GM23248 (cell line): ENCODE results near the gene P2RX5. TPM values are rescaled to one million over a fixed set of nuclear protein-coding genes. Genes with fewer than 3 reads are reported as not detected.

ENCODE experiments used
- DNase-seq: peaks from one replicate; pipeline ENCODE4 v3.0.0-alpha.2; 2015
- H2AFZ ChIP-seq: fragments of 200-600 bp; sonication (generic); 2 replicates; pipeline ENCODE4 v1.6.1; 2016; ENCODE audit warnings: antibody characterized with exemption
- H3F3A ChIP-seq: fragments of 200-600 bp; sonication (generic); 2 replicates; pipeline ENCODE4 v1.6.1; 2016; ENCODE audit warnings: mild to moderate bottlenecking, antibody characterized with exemption, mixed run types; ENCODE audit not compliant: insufficient read depth
- H3K27ac ChIP-seq: fragments of 200-600 bp; sonication (generic); 2 replicates; pipeline ENCODE4 v1.5.1; 2016; ENCODE audit warnings: mild to moderate bottlenecking
- H3K27me3 ChIP-seq: fragments of 200-600 bp; sonication (generic); replicated peaks from 2 replicates; pipeline ENCODE4 v1.6.1; 2016; ENCODE audit warnings: mild to moderate bottlenecking; ENCODE audit not compliant: insufficient read depth
- H3K36me3 ChIP-seq: fragments of 200-600 bp; sonication (generic); 2 replicates; pipeline ENCODE4 v1.6.1; 2016; ENCODE audit warnings: low read depth, mild to moderate bottlenecking
- H3K4me1 ChIP-seq: fragments of 200-600 bp; sonication (generic); 2 replicates; pipeline ENCODE4 v1.6.1; 2016; ENCODE audit warnings: mild to moderate bottlenecking; ENCODE audit not compliant: insufficient read depth
- H3K4me2 ChIP-seq: fragments of 200-600 bp; sonication (generic); one replicate; pipeline ENCODE4 v1.6.1; 2016; ENCODE audit warnings: mild to moderate bottlenecking; ENCODE audit not compliant: unreplicated experiment
- H3K4me3 ChIP-seq: fragments of 200-600 bp; sonication (generic); 2 replicates; pipeline ENCODE4 v1.5.1; 2016; ENCODE audit warnings: mild to moderate bottlenecking
- H3K79me2 ChIP-seq: fragments of 200-600 bp; sonication (generic); 2 replicates; pipeline ENCODE4 v1.6.1; 2016; ENCODE audit warnings: mild to moderate bottlenecking; ENCODE audit not compliant: insufficient read depth
- H3K9ac ChIP-seq: fragments of 200-600 bp; sonication (generic); 2 replicates; pipeline ENCODE4 v1.6.1; 2016; ENCODE audit warnings: mild to moderate bottlenecking
- H3K9me2 ChIP-seq: fragments of 200-600 bp; sonication (generic); 2 replicates; pipeline ENCODE4 v1.6.1; 2016; ENCODE audit warnings: mixed run types, mild to moderate bottlenecking, moderate library complexity; ENCODE audit not compliant: insufficient read depth
- H3K9me3 ChIP-seq: fragments of 200-600 bp; sonication (generic); one replicate; pipeline ENCODE4 v1.6.1; 2017; ENCODE audit warnings: low read depth
- H4K20me1 ChIP-seq: fragments of 200-600 bp; sonication (generic); 2 replicates; pipeline ENCODE4 v1.6.0; 2016; ENCODE audit not compliant: insufficient read depth
- EZH2 ChIP-seq: fragments of 200-600 bp; sonication (generic); IDR thresholded peaks from 2 replicates; pipeline ENCODE4 v1.6.1; 2018; ENCODE audit warnings: antibody characterized with exemption, mild to moderate bottlenecking; ENCODE audit not compliant: insufficient read depth, poor library complexity, severe bottlenecking
- EZH2phosphoT487 ChIP-seq: fragments of 200-600 bp; sonication (generic); IDR thresholded peaks from 2 replicates; pipeline ENCODE4 v1.6.1; 2018; ENCODE audit warnings: antibody characterized with exemption, moderate library complexity, mild to moderate bottlenecking, low read depth; ENCODE audit not compliant: insufficient read depth
- WGBS, 2 experiments: methylation state at CpG; one replicate each; pipeline ENCODE4 v1.1.6; 2015 to 2017; ENCODE audit warnings: low lambda C conversion rate in 2 of 2, low coverage in 1 of 2; ENCODE audit errors: missing lambda C conversion rate in 2 of 2; 5-methylcytosine and 5-hydroxymethylcytosine counted together
- in situ Hi-C: fragments of 300-500 bp; cut with MboI; formaldehyde crosslinking; loops from 2 replicates; pipeline ENCODE4 v1.15.0; 2020
- polyA plus RNA-seq: library from polyadenylated mRNA; unstranded; fragments of >200 nt; fragmentation: Nextera tagmentation; extraction: Ambion mirVana; gene quantifications from 2 replicates; pipeline ENCODE4 v1.2.1, GENCODE V29; 2016
- total RNA-seq: library from RNA; depleted of rRNA; stranded (reverse); fragments of >200 nt; shearing (Covaris generic); gene quantifications from 2 replicates; pipeline ENCODE4 v1.2.3, GENCODE V29; 2014

The P2RX5 gene
- total and polyA plus RNA-seq, 2 experiments from 2014 or later = 2.5 to 2.6 TPM

GRCh38 chr17:3683054-3683511 is 12.9 kb downstream of the P2RX5 start:
- H3K9me2 ChIP-seq = no peaks in the 10 kb centered on the region
- H3F3A ChIP-seq = no peaks in the 10 kb centered on the region
- in situ Hi-C loops = no loop called here
- no peaks in the 10 kb centered on the region for H3K9me3 ChIP-seq
- TF ChIP-seq EZH2phosphoT487 (no peak), EZH2 (no peak)
- H3K9ac ChIP-seq = no peak overlapping the region
- peaks cover 16% of the 10 kb centered on the region; the same call in 1 of the 2 replicates for H3K27me3 ChIP-seq
- peak; percentile 56 for DNase-seq
- no peaks in the 10 kb centered on the region for H3K36me3 ChIP-seq
- no peaks in the 10 kb centered on the region for H4K20me1 ChIP-seq
- no peak overlapping the region for H3K4me2 ChIP-seq
- no peak overlapping the region for H3K27ac ChIP-seq
- no peaks in the 10 kb centered on the region for H3K79me2 ChIP-seq
- H2AFZ ChIP-seq = no peak overlapping the region
- 20 to 26% methylated on average over 10 of the region's 10 CpGs for WGBS, 2 experiments
- H3K4me1 ChIP-seq = no peaks in the 10 kb centered on the region; the same call in 1 of the 2 replicates
- H3K4me3 ChIP-seq = no peak overlapping the region

- Histone ChIP-seq H3K79me2 (no peaks in the 10 kb centered on the region), H3K27me3 (peaks cover 16% of the 10 kb centered on the region; the same call in 1 of the 2 replicates), H4K20me1 (no peaks in the 10 kb centered on the region), H3K4me1 (no peaks in the 10 kb centered on the region; the same call in 1 of the 2 replicates), H3K9me3 (no peaks in the 10 kb centered on the region), H2AFZ (no peak overlapping the region), H3K9ac (no peak overlapping the region), H3K9me2 (no peaks in the 10 kb centered on the region), H3K27ac (no peak overlapping the region), H3K4me2 (no peak overlapping the region), H3K4me3 (no peak overlapping the region), H3F3A (no peaks in the 10 kb centered on the region), H3K36me3 (no peaks in the 10 kb centered on the region)
- in situ Hi-C loops = no loop called here
- DNase-seq = no peak
- WGBS, 2 experiments = 64 to 69% methylated on average over 9 to 12 of the region's 12 CpGs
- TF ChIP-seq EZH2 (no peak), EZH2phosphoT487 (no peak)
Measured at GRCh38 chr17:3682033-3682432, 13.9 kb downstream of the P2RX5 start.

- DNase-seq = no peak
- Histone ChIP-seq H3K27me3 (peaks cover 16% of the 10 kb centered on the region; the same call in 1 of the 2 replicates), H3K4me1 (no peaks in the 10 kb centered on the region; the same call in 1 of the 2 replicates), H3K79me2 (no peaks in the 10 kb centered on the region), H3K4me3 (no peak overlapping the region), H2AFZ (no peak overlapping the region), H3F3A (no peaks in the 10 kb centered on the region), H3K9ac (no peak overlapping the region), H4K20me1 (no peaks in the 10 kb centered on the region), H3K4me2 (no peak overlapping the region), H3K27ac (no peak overlapping the region), H3K36me3 (no peaks in the 10 kb centered on the region), H3K9me2 (no peaks in the 10 kb centered on the region), H3K9me3 (no peaks in the 10 kb centered on the region)
- TF ChIP-seq EZH2phosphoT487 = no peak
- TF ChIP-seq EZH2 = no peak
- WGBS, 2 experiments = 72 to 75% methylated on average over 17 to 20 of the region's 20 CpGs
- in situ Hi-C loops = no loop called here
Measured at GRCh38 chr17:3681565-3681964, 14.4 kb downstream of the P2RX5 start.

- no peaks in the 10 kb centered on the region for H3K9me3 ChIP-seq
- no peaks in the 10 kb centered on the region for H3K36me3 ChIP-seq
- H2AFZ ChIP-seq = no peak overlapping the region
- no peak overlapping the region for H3K9ac ChIP-seq
- in situ Hi-C loops = no loop called here
- H3K9me2 ChIP-seq = no peaks in the 10 kb centered on the region
- 88 to 93% methylated on average over 6 to 12 of the region's 12 CpGs for WGBS, 2 experiments
- H4K20me1 ChIP-seq = no peaks in the 10 kb centered on the region
- TF ChIP-seq EZH2 = no peak
- no peak for TF ChIP-seq EZH2phosphoT487
- no peak overlapping the region for H3K27ac ChIP-seq
- peaks cover 16% of the 10 kb centered on the region; the same call in 1 of the 2 replicates for H3K27me3 ChIP-seq
- no peak overlapping the region for H3K4me2 ChIP-seq
- no peaks in the 10 kb centered on the region for H3K79me2 ChIP-seq
- no peak for DNase-seq
- H3F3A ChIP-seq = no peaks in the 10 kb centered on the region
- no peaks in the 10 kb centered on the region; the same call in 1 of the 2 replicates for H3K4me1 ChIP-seq
- H3K4me3 ChIP-seq = no peak overlapping the region
Measured at GRCh38 chr17:3681057-3681456, 14.9 kb downstream of the P2RX5 start.
